GM12891 (cell line): ENCODE measurements around the gene MYO6.

Source experiments
- POLR2A ChIP-seq: IDR thresholded peaks from 2 replicates; pipeline ENCODE4 v1.6.1; 2011; ENCODE audit warnings: low read depth, low read length, control low read depth
- TAF1 ChIP-seq: IDR thresholded peaks from 2 replicates; pipeline ENCODE4 v1.6.1; 2011; ENCODE audit warnings: low read depth, low read length, control low read depth

GRCh38 chr6:75842732-75843131 is 93.7 kb downstream of the MYO6 start:
- TF ChIP-seq POLR2A, result no peak
- no peak for TF ChIP-seq TAF1
